Astrocyte (in vitro differentiated cells and primary cell): ENCODE results near the gene ARHGAP40.

Experiments used
- EZH2 ChIP-seq: IDR thresholded peaks from 2 replicates; pipeline ENCODE4 v1.6.1; 2012; ENCODE audit warnings: mild to moderate bottlenecking, low read length, inconsistent platforms; ENCODE audit not compliant: insufficient read depth
- TF ChIP-seq, protein P1 (sequence below): IDR thresholded peaks from 2 replicates; pipeline ENCODE4 v1.5.1; 2011; ENCODE audit warnings: low read depth, mild to moderate bottlenecking, inconsistent platforms, low read length, moderate library complexity; ENCODE audit not compliant: insufficient read depth

DNA sequence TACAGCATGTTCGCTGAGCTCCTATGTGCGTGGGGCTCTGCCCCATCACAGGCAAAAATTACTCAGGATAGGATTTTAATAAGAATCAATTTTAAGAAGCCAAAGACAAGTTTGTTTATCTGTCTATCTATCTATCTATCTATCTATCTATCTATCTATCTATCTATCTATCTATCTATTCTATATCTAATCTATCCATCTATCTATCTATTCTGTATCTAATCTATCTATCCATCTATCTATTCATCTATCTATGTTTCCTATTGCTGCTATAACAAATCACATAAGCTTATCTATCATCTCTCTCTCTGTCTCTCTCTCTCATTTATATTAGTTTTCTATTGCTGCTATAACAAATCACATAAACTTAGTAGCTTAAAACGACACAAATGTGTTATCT is 1.7 kb downstream of the ARHGAP40 start:
- TF ChIP-seq, protein P1, sequence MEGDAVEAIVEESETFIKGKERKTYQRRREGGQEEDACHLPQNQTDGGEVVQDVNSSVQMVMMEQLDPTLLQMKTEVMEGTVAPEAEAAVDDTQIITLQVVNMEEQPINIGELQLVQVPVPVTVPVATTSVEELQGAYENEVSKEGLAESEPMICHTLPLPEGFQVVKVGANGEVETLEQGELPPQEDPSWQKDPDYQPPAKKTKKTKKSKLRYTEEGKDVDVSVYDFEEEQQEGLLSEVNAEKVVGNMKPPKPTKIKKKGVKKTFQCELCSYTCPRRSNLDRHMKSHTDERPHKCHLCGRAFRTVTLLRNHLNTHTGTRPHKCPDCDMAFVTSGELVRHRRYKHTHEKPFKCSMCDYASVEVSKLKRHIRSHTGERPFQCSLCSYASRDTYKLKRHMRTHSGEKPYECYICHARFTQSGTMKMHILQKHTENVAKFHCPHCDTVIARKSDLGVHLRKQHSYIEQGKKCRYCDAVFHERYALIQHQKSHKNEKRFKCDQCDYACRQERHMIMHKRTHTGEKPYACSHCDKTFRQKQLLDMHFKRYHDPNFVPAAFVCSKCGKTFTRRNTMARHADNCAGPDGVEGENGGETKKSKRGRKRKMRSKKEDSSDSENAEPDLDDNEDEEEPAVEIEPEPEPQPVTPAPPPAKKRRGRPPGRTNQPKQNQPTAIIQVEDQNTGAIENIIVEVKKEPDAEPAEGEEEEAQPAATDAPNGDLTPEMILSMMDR = no peak
- no peak for TF ChIP-seq EZH2
